OCI-LY1 (cell line): Measurements from ENCODE around the gene TNS3.

Experiments
- H2AFZ ChIP-seq: fragments of 200-600 bp; sonication (generic), shearing (Covaris generic); 2 replicates; pipeline ENCODE4 v1.6.0; 2014; ENCODE audit warnings: antibody characterized with exemption, mild to moderate bottlenecking, low read length
- H3F3A ChIP-seq: fragments of 200-600 bp; sonication (generic), shearing (Covaris generic); 2 replicates; pipeline ENCODE4 v1.6.0; 2014; ENCODE audit warnings: mild to moderate bottlenecking, antibody characterized with exemption, low read length, moderate library complexity; ENCODE audit not compliant: insufficient read depth
- H3K27ac ChIP-seq: fragments of 200-600 bp; sonication (generic); 2 replicates; pipeline ENCODE4 v1.5.1; 2014; ENCODE audit warnings: low read length, mixed run types, mild to moderate bottlenecking, low read depth; ENCODE audit not compliant: poor library complexity, severe bottlenecking
- H3K27me3 ChIP-seq: fragments of 200-600 bp; sonication (generic); 2 replicates; pipeline ENCODE4 v1.6.0; 2014; ENCODE audit warnings: antibody characterized with exemption, mild to moderate bottlenecking, low read length, moderate library complexity; ENCODE audit not compliant: insufficient read depth
- H3K36me3 ChIP-seq: fragments of 200-600 bp; sonication (generic); 2 replicates; pipeline ENCODE4 v1.6.1; 2014; ENCODE audit warnings: mild to moderate bottlenecking, antibody characterized with exemption, low read length, moderate library complexity, mixed read lengths; ENCODE audit not compliant: insufficient read depth
- H3K4me1 ChIP-seq: fragments of 200-600 bp; sonication (generic); 2 replicates; pipeline ENCODE4 v1.5.1; 2014; ENCODE audit warnings: mild to moderate bottlenecking, low read length, moderate library complexity; ENCODE audit not compliant: insufficient read depth, severe bottlenecking
- H3K4me2 ChIP-seq: fragments of 200-600 bp; sonication (generic), shearing (Covaris generic); 2 replicates; pipeline ENCODE4 v1.6.1; 2014; ENCODE audit warnings: low read length
- H3K4me3 ChIP-seq: fragments of 200-600 bp; sonication (generic); 2 replicates; pipeline ENCODE4 v1.5.1; 2014; ENCODE audit warnings: low read length, low read depth, mild to moderate bottlenecking, mixed read lengths; ENCODE audit not compliant: poor library complexity, severe bottlenecking
- H3K79me2 ChIP-seq: fragments of 200-600 bp; shearing (Covaris generic); 2 replicates; pipeline ENCODE4 v1.6.1; 2016; ENCODE audit warnings: mixed run types, low read length, mixed read lengths; ENCODE audit not compliant: insufficient read depth
- H3K9ac ChIP-seq: fragments of 200-600 bp; sonication (generic), shearing (Covaris generic); 2 replicates; pipeline ENCODE4 v1.6.1; 2014; ENCODE audit warnings: mild to moderate bottlenecking, low read length, mixed read lengths
- H3K9me2 ChIP-seq: fragments of 200-600 bp; sonication (generic), shearing (Covaris generic); 2 replicates; pipeline ENCODE4 v1.6.1; 2014; ENCODE audit warnings: low read depth, mild to moderate bottlenecking, low read length, mixed read lengths
- H3K9me3 ChIP-seq: fragments of 200-600 bp; shearing (Covaris generic); 2 replicates; pipeline ENCODE4 v1.6.1; 2014; ENCODE audit warnings: low read length, mixed read lengths
- H4K20me1 ChIP-seq: fragments of 200-600 bp; sonication (generic), shearing (Covaris generic); 2 replicates; pipeline ENCODE4 v1.6.0; 2016; ENCODE audit warnings: mild to moderate bottlenecking, low read length; ENCODE audit not compliant: insufficient read depth
- EZH2 ChIP-seq: fragments of 200-600 bp; sonication (generic), shearing (Covaris generic); IDR thresholded peaks from 2 replicates; pipeline ENCODE4 v1.8.0; 2017; ENCODE audit warnings: borderline replicate concordance, mixed run types, mild to moderate bottlenecking, antibody characterized with exemption, low read length, moderate library complexity, mixed read lengths
- TF ChIP-seq, protein P1 (sequence below): fragments of 200-600 bp; sonication (generic), shearing (Covaris generic); IDR thresholded peaks from 2 replicates; pipeline ENCODE4 v1.5.1; 2017; ENCODE audit warnings: mild to moderate bottlenecking, antibody characterized with exemption, low read length, moderate library complexity, mixed read lengths

TNS3 gene

GRCh38 chr7:47548546-47548945 lies 33.4 kb downstream of the TNS3 start:
- no peaks in the 10 kb centered on the region for H4K20me1 ChIP-seq
- no peaks in the 10 kb centered on the region for H3K27me3 ChIP-seq
- no peak overlapping the region for H3K4me3 ChIP-seq
- no peaks in the 10 kb centered on the region for H3K9me3 ChIP-seq
- H3K27ac ChIP-seq: no peak overlapping the region
- TF ChIP-seq EZH2: no peak
- TF ChIP-seq, protein P1, sequence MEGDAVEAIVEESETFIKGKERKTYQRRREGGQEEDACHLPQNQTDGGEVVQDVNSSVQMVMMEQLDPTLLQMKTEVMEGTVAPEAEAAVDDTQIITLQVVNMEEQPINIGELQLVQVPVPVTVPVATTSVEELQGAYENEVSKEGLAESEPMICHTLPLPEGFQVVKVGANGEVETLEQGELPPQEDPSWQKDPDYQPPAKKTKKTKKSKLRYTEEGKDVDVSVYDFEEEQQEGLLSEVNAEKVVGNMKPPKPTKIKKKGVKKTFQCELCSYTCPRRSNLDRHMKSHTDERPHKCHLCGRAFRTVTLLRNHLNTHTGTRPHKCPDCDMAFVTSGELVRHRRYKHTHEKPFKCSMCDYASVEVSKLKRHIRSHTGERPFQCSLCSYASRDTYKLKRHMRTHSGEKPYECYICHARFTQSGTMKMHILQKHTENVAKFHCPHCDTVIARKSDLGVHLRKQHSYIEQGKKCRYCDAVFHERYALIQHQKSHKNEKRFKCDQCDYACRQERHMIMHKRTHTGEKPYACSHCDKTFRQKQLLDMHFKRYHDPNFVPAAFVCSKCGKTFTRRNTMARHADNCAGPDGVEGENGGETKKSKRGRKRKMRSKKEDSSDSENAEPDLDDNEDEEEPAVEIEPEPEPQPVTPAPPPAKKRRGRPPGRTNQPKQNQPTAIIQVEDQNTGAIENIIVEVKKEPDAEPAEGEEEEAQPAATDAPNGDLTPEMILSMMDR: no peak
- H3K4me1 ChIP-seq: peaks cover 52% of the 10 kb centered on the region
- no peak overlapping the region for H2AFZ ChIP-seq
- H3F3A ChIP-seq: no peaks in the 10 kb centered on the region
- H3K9ac ChIP-seq: no peak overlapping the region
- peaks cover 26% of the 10 kb centered on the region for H3K36me3 ChIP-seq
- H3K79me2 ChIP-seq: peaks cover 8% of the 10 kb centered on the region
- no peaks in the 10 kb centered on the region for H3K9me2 ChIP-seq
- H3K4me2 ChIP-seq: no peak overlapping the region

DNA sequence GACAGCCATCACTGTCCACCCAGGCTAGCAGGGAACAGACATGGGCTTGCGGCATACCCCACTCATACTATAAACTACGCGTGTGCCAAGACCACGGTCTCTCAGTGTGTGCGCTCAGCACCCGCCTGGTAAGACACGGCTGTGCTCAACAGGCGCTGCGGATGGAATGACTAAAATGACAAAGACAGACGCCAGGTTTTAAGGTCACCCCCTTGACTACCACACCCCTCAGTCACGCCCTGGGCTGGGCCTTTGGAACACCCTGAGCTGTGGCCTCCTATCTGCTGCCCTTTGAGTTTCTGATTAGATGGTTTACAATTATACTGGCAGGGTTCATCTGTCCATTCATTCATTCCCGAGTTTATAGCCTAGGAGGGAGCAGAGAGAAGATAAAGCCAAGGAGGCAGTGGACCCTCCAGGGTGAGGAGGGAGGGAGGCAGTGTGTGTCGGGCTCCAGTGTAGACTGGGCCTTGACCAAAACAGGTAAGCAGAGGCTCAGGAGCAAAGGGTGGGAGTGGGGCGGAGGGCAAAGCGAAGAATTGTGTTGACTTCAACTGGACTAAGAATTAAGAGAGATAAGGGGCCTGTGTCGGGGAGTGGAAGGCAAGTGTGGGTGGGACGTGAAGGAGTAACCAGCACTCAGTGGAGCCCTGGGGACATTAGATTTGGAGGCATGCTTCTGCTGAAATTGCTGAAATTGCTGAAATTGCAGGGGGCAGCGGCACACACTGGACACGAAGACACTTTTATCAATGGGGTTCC lies 35.0 kb downstream of the TNS3 start:
- no peak overlapping the region for H3K9ac ChIP-seq
- peak overlapping the region; percentile 1 for H3K27ac ChIP-seq
- H3K4me1 ChIP-seq: peaks cover 52% of the 10 kb centered on the region
- no peak overlapping the region for H3K4me2 ChIP-seq
- no peaks in the 10 kb centered on the region for H3K9me3 ChIP-seq
- no peaks in the 10 kb centered on the region for H3K9me2 ChIP-seq
- 0 out of 2 replicates have a peak, but pooled peaks cover 9% of the 10 kb centered on the region for H3K79me2 ChIP-seq
- H2AFZ ChIP-seq: no peak overlapping the region
- H3K27me3 ChIP-seq: no peaks in the 10 kb centered on the region
- no peak overlapping the region for H3K4me3 ChIP-seq
- H3F3A ChIP-seq: no peaks in the 10 kb centered on the region
- no peaks in the 10 kb centered on the region for H4K20me1 ChIP-seq
- peaks cover 22% of the 10 kb centered on the region; the same call in 1 of the 2 replicates for H3K36me3 ChIP-seq
- TF ChIP-seq, protein P1: no peak
- no peak for TF ChIP-seq EZH2

DNA sequence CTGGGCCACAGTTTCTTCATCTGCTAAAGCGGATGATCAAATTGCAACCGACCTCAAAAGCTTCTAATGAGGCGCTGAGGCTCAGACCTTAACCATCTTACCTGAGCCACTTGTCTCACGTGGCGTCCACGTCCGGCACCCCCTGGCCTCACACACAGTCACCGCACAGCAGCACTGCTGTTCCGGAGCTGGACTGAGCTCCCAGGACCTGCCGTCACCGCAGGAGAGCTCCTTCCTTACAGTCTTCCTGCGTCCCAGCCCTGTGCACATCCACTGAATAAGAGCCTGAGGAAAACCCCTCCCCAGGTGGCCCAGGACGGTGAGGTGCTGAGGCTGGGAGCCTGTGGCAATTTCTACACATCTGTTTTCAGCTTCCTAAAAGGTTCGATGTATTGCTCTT lies 35.7 kb downstream of the TNS3 start:
- Histone ChIP-seq H3F3A (no peaks in the 10 kb centered on the region), H3K27me3 (no peaks in the 10 kb centered on the region), H3K79me2 (0 out of 2 replicates have a peak, but pooled peaks cover 11% of the 10 kb centered on the region), H2AFZ (no peak overlapping the region), H3K27ac (no peak overlapping the region), H3K4me2 (no peak overlapping the region), H3K4me3 (no peak overlapping the region), H3K9me2 (no peaks in the 10 kb centered on the region), H4K20me1 (no peaks in the 10 kb centered on the region), H3K4me1 (peaks cover 52% of the 10 kb centered on the region), H3K9ac (no peak overlapping the region), H3K9me3 (no peaks in the 10 kb centered on the region), H3K36me3 (peaks cover 16% of the 10 kb centered on the region; the same call in 1 of the 2 replicates)
- TF ChIP-seq EZH2: no peak
- TF ChIP-seq, protein P1: no peak
